ENCODE measurements around the gene PLD6. TPM values are rescaled to one million over a fixed set of nuclear protein-coding genes. Genes with fewer than 3 reads are reported as not detected.

The PLD6 gene
- polyA plus RNA-seq, 1 donor (not counting 4 experiments of a cell fraction or from before 2014, with no cell fraction given) = 1.6 TPM

DNA sequence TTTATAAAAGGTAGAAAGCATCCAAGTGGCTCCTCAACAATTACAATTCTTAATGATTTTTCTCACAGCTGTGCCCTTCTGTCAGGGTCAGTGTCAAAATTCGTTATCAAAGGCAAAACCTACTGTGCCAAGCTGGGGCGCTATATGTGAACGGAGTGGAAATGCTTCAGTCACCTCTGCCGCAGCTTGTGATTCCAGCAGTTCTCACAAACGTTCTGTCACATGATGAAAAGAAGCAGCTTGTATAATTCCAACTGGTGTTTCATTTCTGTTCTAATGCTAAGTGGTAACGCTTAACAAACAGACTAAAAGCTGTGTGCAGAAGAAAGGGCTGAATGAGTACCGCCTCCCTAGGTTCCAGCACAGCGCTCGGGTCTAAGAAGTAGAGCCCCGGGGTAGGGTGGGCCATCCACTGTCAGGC, 14.2 kb downstream of the PLD6 start:
- dilution Hi-C loops (cut with MboI; ENCODE audit: extremely low pct_ligation_motif_present, low sequenced_read_pairs) = no loop called here
- H3K9ac ChIP-seq (ENCODE audit: control insufficient read depth, extremely low read depth, insufficient read depth, low read length) = no peak overlapping the region
- TF ChIP-seq EZH2 (IDR thresholded peaks at IDR 0.05; ENCODE audit: low read length) = no peak
- TF ChIP-seq CTCF (optimal IDR thresholded peaks at IDR 0.05 in 1 of 3, IDR thresholded peaks at IDR 0.05 in 1 of 3, conservative IDR thresholded peaks at IDR 0.05 in 1 of 3; ENCODE audit: extremely low read depth in 1 of 3, insufficient read depth in 2 of 3, low read length in 3 of 3) = no peak

GRCh38 chr17:17191346-17191792, 14.8 kb downstream of the PLD6 start:
- no peak for TF ChIP-seq EZH2 (IDR thresholded peaks at IDR 0.05; ENCODE audit: low read length)
- TF ChIP-seq CTCF (optimal IDR thresholded peaks at IDR 0.05 in 1 of 3, IDR thresholded peaks at IDR 0.05 in 1 of 3, conservative IDR thresholded peaks at IDR 0.05 in 1 of 3; ENCODE audit: extremely low read depth in 1 of 3, insufficient read depth in 2 of 3, low read length in 3 of 3) = no peak
- Histone ChIP-seq H3K79me2 (ENCODE audit: control insufficient read depth, insufficient read depth, low read length) (no peaks in the 10 kb centered on the region), H4K20me1 (ENCODE audit: control insufficient read depth, extremely low read depth, insufficient read depth, low read length) (no peaks in the 10 kb centered on the region), H3K9me1 (ENCODE audit: control insufficient read depth, extremely low read depth, insufficient read depth, low read length) (peaks cover 2% of the 10 kb centered on the region), H3K36me3 (ENCODE audit: control insufficient read depth in 2 of 2, extremely low read depth in 1 of 2, insufficient read depth in 2 of 2, low read length in 2 of 2) (peaks cover 9 to 21% of the 10 kb centered on the region in 2 experiments), H3K4me2 (ENCODE audit: control insufficient read depth, extremely low read depth, insufficient read depth, low read depth, low read length) (no peak overlapping the region), H2AFZ (ENCODE audit: control insufficient read depth, low read length) (no peak overlapping the region), H3K4me1 (ENCODE audit: control insufficient read depth, extremely low read depth, insufficient read depth, low read length) (peaks cover 7% of the 10 kb centered on the region), H3K9ac (ENCODE audit: control insufficient read depth, extremely low read depth, insufficient read depth, low read length) (no peak overlapping the region), H3K9me3 (ENCODE audit: control insufficient read depth, low read depth, low read length) (no peaks in the 10 kb centered on the region), H3K27me3 (ENCODE audit: control insufficient read depth, extremely low read depth, insufficient read depth, low read length) (no peaks in the 10 kb centered on the region), H3K27ac (ENCODE audit: control insufficient read depth, insufficient read depth, low read length) (no peak overlapping the region), H3K4me3 (ENCODE audit: control insufficient read depth in 2 of 3, extremely low read depth in 1 of 3, insufficient read depth in 2 of 3, low read depth in 1 of 3, low read length in 3 of 3) (no peak overlapping the region)
- FAIRE-seq (no peak), DNase-seq (ENCODE audit: low read depth, low spot score) (no peak)
- dilution Hi-C loops (cut with MboI; ENCODE audit: extremely low pct_ligation_motif_present, low sequenced_read_pairs) = no loop called here

More for the DNA sequence above, 14.2 kb downstream of the PLD6 start:
- Histone ChIP-seq H2AFZ (ENCODE audit: control insufficient read depth, low read length) (no peak overlapping the region), H3K4me3 (ENCODE audit: control insufficient read depth in 2 of 3, extremely low read depth in 1 of 3, insufficient read depth in 2 of 3, low read depth in 1 of 3, low read length in 3 of 3) (no peak overlapping the region), H3K27ac (ENCODE audit: control insufficient read depth, insufficient read depth, low read length) (no peak overlapping the region), H3K9me3 (ENCODE audit: control insufficient read depth, low read depth, low read length) (no peaks in the 10 kb centered on the region), H4K20me1 (ENCODE audit: control insufficient read depth, extremely low read depth, insufficient read depth, low read length) (no peaks in the 10 kb centered on the region), H3K27me3 (ENCODE audit: control insufficient read depth, extremely low read depth, insufficient read depth, low read length) (no peaks in the 10 kb centered on the region), H3K36me3 (ENCODE audit: control insufficient read depth in 2 of 2, extremely low read depth in 1 of 2, insufficient read depth in 2 of 2, low read length in 2 of 2) (peaks cover 6 to 21% of the 10 kb centered on the region in 2 experiments), H3K79me2 (ENCODE audit: control insufficient read depth, insufficient read depth, low read length) (no peaks in the 10 kb centered on the region), H3K4me2 (ENCODE audit: control insufficient read depth, extremely low read depth, insufficient read depth, low read depth, low read length) (no peak overlapping the region), H3K4me1 (ENCODE audit: control insufficient read depth, extremely low read depth, insufficient read depth, low read length) (peaks cover 4% of the 10 kb centered on the region), H3K9me1 (ENCODE audit: control insufficient read depth, extremely low read depth, insufficient read depth, low read length) (peaks cover under 1% of the 10 kb centered on the region)
- DNase-seq (ENCODE audit: low read depth, low spot score) (no peak), FAIRE-seq (no peak)
